ENCODE data around the gene TH. TPM values are rescaled to one million over a fixed set of nuclear protein-coding genes. Genes with fewer than 3 reads are reported as not detected.

Gene TH
- total and polyA plus RNA-seq, 2 donors from 2014 or later, result not detected

DNA sequence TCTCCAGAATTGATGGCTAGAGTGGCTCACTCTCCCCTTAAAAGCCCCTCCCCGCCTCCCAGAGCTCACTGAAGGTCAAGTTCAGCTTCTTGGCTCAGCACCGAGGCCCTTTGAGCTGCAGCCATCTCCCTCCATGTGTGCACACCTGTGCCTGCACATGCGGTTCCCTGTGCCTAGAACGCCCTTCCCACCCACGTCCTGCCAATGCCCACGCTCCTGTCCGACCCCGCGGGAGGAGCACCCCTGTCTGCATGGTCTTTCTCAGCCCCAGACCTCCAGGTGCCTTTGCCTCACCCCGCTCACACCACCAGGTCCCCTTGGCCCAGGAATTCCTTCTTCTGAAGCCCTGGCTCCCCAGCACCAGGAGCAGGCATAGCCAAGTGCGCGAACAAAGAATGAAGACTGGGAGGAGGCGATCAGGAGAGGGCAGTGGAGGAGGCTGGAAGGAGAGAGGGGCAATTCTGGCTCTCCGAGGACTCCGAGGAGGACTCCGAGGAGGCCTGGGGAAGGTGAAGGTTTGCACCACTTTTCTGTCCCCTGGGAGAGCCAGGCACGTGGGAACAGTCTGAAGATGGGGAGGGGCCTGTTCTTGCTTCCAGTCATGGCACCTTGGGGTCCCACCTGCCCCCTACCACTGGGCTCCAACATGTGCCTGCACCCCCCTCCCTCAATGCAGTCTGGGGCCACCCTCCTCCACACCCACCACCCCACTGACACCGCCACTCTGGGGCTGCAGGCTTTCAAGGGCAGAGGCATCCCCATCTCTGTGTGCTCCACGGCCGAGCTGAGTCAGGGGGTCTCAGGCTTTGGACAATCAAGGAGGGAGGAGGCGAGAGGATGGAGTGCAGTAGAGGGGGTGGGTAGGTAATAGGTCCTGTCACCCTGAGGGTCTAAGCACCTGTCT is 50.1 kb downstream of the TH start:
- DNase-seq, result no peak

DNA sequence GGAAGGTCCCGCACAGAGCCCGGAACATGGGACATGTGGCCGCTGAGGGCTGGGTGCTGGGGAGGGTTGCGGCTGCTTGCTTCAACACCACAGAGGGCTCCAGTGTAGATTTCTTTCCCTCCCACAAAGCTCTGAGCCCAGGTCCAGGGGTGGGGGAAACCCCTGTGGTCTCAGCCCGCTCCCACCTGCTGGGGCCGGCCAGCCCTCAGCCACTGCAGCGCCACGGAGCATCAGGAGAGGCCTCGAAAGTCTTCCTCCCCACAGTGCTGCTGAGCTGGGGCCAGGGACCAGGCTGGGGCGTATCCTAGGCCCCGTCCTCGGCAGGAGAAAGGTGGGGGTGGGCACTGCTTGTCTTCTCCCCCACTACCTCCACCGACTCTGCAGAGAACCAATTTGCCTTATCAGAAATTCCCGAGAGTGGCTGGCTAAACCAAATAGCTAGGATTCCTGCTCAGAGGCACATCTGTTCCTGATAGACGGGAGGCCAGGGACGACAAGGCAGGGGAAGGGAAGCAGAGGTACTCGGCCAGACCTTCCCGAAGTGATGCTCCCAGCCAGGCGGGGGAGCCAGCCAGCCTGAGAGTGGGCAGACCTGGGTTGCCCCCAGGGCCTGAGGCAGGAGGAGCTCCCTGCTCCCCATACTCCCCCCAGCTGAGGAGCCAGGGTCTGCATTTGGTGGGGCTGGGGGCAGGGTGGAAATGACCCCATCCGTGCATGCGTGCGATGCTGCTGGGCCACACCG is 51.1 kb downstream of the TH start:
- TF ChIP-seq CTCF (IDR thresholded peaks at IDR 0.05; ENCODE audit: borderline replicate concordance, extremely low read depth, insufficient read depth), result no peak
- no peak overlapping the region for H3K9ac ChIP-seq (ENCODE audit: low read length in 3 of 3)
- FAIRE-seq, result no peak
- no peak for DNase-seq
- peaks cover 0 to 11% (median 2%) of the 10 kb centered on the region in 3 donors for H3K9me3 ChIP-seq (ENCODE audit: control insufficient read depth in 2 of 3, insufficient read depth in 1 of 3, low read length in 3 of 3)
- H3K4me3 ChIP-seq (ENCODE audit: low read length in 3 of 3), result no peak overlapping the region
- intact Hi-C loops (cut with DNase I), result no loop called here
- H3K4me1 ChIP-seq (ENCODE audit: control insufficient read depth in 2 of 3, insufficient read depth in 2 of 3, low read depth in 1 of 3, low read length in 3 of 3), result no peaks in the 10 kb centered on the region
- no peaks in the 10 kb centered on the region for H3K27me3 ChIP-seq (ENCODE audit: control insufficient read depth, insufficient read depth, low read length)
- no peaks in the 10 kb centered on the region for H3K36me3 ChIP-seq (ENCODE audit: control insufficient read depth in 2 of 3, insufficient read depth in 3 of 3, low read length in 3 of 3)
- H3K27ac ChIP-seq (ENCODE audit: low read depth in 2 of 2, low read length in 2 of 2), result no peak overlapping the region

More for the DNA sequence above, 50.1 kb downstream of the TH start:
- no peak overlapping the region for H3K9ac ChIP-seq (ENCODE audit: low read length in 3 of 3)
- intact Hi-C loops (cut with DNase I), result no loop called here
- no peaks in the 10 kb centered on the region for H3K27me3 ChIP-seq (ENCODE audit: control insufficient read depth, insufficient read depth, low read length)
- TF ChIP-seq CTCF (IDR thresholded peaks at IDR 0.05; ENCODE audit: borderline replicate concordance, extremely low read depth, insufficient read depth), result no peak
- no peaks in the 10 kb centered on the region for H3K36me3 ChIP-seq (ENCODE audit: control insufficient read depth in 2 of 3, insufficient read depth in 3 of 3, low read length in 3 of 3)
- H3K4me3 ChIP-seq (ENCODE audit: low read length in 3 of 3), result no peak overlapping the region
- H3K9me3 ChIP-seq (ENCODE audit: control insufficient read depth in 2 of 3, insufficient read depth in 1 of 3, low read length in 3 of 3), result peaks cover 0 to 10% (median 2%) of the 10 kb centered on the region in 3 donors
- no peak for FAIRE-seq
- H3K4me1 ChIP-seq (ENCODE audit: control insufficient read depth in 2 of 3, insufficient read depth in 2 of 3, low read depth in 1 of 3, low read length in 3 of 3), result no peaks in the 10 kb centered on the region
- H3K27ac ChIP-seq (ENCODE audit: low read depth in 2 of 2, low read length in 2 of 2), result no peak overlapping the region

DNA sequence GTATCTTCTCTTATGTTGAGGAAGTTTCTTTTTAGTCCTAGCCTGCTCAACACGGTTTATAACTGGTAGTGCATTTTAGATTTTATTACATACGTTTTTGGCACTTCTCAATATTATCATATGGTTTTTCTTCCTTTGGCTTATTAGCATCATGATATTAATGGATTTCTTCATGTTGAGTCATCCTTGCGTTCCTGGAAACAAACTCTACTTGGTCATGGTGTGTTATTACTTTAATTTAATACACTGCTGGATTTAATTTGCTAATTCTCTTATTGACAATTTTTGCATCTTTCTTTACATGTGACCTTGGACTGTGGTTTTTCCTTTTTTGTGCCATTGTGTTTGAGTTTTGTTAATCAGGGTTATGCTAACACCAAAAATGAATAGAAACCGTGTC is 52.9 kb downstream of the TH start:
- Histone ChIP-seq H3K4me3 (ENCODE audit: low read length in 3 of 3) (no peak overlapping the region), H3K4me1 (ENCODE audit: control insufficient read depth in 2 of 3, insufficient read depth in 2 of 3, low read depth in 1 of 3, low read length in 3 of 3) (no peaks in the 10 kb centered on the region), H3K9me3 (ENCODE audit: control insufficient read depth in 2 of 3, insufficient read depth in 1 of 3, low read length in 3 of 3) (peaks cover 0 to 11% (median 2%) of the 10 kb centered on the region in 3 donors), H3K9ac (ENCODE audit: low read length in 3 of 3) (no peak overlapping the region), H3K27ac (ENCODE audit: low read depth in 2 of 2, low read length in 2 of 2) (no peak overlapping the region), H3K36me3 (ENCODE audit: control insufficient read depth in 2 of 3, insufficient read depth in 3 of 3, low read length in 3 of 3) (no peaks in the 10 kb centered on the region), H3K27me3 (ENCODE audit: control insufficient read depth, insufficient read depth, low read length) (no peaks in the 10 kb centered on the region)
- TF ChIP-seq CTCF (IDR thresholded peaks at IDR 0.05; ENCODE audit: borderline replicate concordance, extremely low read depth, insufficient read depth), result no peak
- FAIRE-seq, result no peak
- intact Hi-C loops (cut with DNase I), result no loop called here
- no peak for DNase-seq
